Stimulated activated CD4-positive, alpha-beta T cell treated with anti-CD3 and anti-CD28 coated beads, Interleukin-1b, Interleukin-23, amount 100 ng/mL, for 48 hours (primary cell): ENCODE measurements around the gene FPGT.
A peak's percentile ranks its signal among the peaks of the same experiment; 100 is the strongest.
"Not testable (repeated sequence)": the region's sequence is repeated elsewhere in the genome, so short reads cannot be mapped to it uniquely, and the experiment has no call there.

ENCODE experiments used
- DNase-seq: peaks from one replicate; pipeline ENCODE4 v3.0.0-alpha.2; 2020

The FPGT gene

DNA sequence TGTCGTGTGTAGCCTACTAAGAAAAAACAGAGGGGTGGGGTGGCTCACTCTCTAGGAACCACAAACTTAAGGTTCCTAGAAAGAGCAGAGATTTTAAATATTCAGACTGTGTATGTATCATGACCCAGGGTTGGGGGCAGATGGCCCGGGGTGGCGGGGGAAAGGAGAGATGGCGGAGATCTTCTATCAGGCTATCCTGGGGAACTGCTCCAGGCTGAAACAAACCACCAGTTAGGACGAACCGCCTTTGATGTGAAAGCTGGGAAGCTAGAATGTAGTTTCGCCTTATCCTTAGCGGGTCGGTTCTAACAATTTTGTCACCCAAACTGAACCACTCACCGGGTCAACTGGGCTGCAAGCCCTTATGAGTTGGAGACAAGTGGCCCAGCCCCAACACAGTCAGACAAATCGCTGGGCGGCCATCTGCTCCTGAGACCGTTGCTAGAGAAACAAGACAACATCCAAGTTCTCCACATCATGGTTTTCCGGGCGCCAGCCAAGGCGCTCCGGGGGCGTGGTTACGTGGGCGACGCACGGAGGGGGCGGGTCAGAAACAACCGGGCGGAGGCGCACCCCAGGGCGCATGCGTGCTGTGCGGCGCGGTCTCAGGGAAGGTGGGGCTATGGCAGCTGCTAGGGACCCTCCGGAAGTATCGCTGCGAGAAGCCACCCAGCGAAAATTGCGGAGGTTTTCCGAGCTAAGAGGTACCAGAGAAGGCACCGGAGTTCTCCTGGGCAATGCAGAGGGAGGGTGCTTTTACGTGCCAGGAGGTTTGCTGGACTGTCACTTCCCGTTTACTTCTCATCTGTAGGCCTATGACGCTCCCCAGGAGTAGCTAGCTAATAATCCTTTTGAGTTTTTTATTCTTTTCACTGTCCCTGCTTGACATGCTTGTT lies at the start of gene FPGT, which contains the start of gene LRRIQ3:
Gene FPGT (plus strand): TSS at position 586 of the 896 bp plus-strand sequence. CDS start 37 bp downstream, at position 623.
Gene LRRIQ3 (minus strand): TSS at position 520 of the 896 bp plus-strand sequence. CDS start 14,492 bp downstream, outside the sequence.
- DNase-seq, result peak; percentile 93

DNA sequence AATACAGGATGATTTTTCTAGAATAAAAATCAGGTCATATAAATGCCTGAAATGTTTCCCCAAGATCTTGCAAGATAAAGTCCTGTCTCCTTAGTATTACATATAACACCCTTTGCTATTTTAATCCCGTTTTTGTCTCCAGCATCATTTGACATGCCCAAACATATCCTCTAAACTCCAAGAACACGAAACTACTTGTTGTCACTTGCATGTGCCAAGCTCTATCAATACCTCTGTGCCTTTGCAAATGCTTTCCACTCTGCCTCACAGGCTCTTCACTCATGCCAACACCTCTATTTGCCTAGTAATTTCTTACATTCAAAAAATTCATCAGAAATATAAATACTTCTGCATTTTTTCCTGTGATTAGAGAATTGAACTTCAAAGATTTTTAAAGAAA lies 38.0 kb upstream of the FPGT start:
- DNase-seq, result no peak

DNA sequence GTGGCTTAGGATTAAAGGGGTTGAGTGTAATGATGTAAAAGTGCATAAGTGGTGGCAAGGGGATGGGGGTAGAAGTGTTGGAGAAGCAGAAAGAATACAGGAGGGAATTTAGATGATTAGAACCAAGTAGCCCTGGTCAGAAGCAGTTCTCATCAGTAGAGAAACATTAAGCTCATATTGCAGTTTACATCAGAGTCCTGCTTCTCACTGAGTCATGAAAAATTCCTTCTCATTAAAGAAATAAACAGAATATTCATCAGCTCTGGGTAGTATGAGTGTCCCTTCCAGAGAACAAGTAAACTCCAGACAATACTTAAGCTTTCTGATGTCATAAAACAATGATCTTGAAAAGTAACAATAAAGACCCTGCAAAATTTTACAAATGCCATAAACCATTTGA lies 36.5 kb upstream of the FPGT start:
- no peak for DNase-seq

DNA sequence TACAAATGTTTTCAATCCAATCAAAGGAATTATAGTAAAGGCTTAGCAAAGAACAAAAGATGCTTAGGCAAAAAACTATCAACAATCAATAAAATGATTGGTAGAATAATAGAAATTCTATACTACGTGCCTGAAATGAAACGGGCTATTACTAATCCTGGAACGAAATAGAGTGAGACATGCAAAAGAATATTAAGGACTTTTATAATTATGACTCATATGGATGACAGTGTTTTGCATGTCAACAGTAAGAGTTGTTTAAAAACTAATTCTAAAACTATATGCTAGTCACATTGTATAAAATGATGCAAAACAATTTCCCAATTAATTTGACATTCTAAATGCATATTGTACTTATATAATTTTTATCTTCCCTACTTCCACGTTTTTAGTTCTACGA lies 35.7 kb upstream of the FPGT start:
- DNase-seq, result no peak

DNA sequence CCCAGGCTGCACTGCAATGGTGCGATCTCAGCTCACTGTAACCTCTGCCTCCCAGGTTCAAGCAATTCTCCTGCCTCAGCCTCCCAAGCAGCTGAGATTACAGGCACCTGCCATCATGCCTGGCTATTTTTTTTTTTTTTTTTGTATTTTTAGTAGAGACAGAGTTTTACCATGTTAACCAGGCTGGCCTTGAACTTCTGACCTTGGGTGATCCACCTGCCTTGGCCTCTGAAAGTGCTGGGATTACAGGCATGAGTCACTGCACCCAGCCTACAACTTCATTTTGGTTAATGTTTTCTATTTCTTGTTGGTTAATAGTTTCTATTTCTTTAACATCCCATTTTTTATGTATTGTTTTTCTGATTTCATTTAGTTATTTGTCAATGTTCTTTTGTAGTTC lies 23.6 kb upstream of the FPGT start:
- DNase-seq, result not testable (repeated sequence)

DNA sequence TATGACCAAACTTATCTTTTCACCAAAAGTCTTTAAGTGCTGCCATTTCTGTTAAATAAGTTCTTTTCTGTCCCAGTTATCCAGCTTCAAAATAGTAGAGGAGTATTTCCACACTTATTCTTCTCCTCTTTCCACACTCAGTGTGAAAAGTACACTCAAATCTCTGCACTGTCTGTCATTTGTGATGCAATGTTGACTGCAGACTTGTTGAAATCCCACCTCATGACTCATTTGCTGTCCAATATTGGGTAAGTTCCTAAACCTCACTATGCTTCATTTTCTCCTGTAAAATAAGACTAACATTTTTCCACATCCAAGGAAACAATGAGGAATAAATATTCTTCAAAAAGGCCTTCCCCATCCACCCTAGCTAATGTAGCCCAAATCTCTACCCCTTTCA lies 17.6 kb upstream of the FPGT start:
- DNase-seq, result no peak

DNA sequence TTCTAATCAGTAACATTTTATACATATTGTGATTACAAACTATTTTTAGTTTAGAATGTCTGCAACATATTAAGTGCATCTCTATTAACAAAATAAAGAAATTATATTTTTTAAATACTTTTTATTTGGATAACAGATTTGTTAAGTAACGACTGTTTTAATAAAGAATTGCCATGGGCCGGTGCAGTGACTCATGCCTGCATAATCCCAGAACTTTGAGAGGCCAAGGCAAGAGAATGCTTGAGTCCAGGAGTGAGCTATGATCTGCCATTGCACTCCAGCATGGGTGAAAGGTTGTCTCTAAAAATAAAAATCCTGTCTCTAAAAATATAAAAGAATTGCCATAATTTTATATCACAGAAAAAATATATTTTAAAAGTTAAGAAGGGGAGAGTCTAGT lies 4.1 kb upstream of the FPGT start:
- no peak for DNase-seq

DNA sequence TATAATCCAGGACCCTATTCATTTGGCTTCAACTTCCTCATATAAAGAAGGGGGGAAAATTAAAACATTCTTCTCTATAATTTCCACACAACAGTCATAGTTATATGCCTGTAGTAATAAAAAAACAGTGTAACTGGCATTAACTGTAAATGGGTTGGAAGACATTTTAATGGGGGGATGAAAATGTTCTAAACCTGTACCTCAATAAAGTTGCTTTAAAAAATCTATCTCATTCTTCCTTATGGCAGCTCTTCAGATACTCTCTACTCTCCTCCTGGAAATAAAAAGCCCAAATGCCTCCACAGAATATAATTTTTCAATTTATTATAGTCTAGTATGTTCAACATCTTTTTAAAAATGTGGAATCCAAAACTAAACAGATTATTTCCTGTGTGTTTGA lies 2.7 kb upstream of the FPGT start:
- DNase-seq, result no peak

DNA sequence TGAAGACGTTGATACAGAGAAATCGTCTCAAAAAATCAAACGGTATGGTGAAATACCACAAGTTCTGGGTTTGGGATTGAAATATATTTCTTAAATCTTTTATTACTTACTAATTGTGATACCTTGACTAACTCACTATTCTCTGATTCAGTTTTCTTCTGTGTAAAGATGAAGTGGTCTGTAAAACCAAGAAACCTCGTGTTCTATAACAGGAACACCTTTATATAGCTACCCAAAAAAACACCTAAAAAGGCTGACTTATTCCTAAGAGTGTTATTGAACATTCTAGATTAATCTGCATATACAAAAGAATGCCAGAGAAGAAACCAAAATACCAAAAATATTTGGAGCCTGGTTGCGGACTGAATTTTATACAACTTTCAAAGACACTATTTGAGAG lies 787 bp upstream of the FPGT start:
- DNase-seq, result no peak

DNA sequence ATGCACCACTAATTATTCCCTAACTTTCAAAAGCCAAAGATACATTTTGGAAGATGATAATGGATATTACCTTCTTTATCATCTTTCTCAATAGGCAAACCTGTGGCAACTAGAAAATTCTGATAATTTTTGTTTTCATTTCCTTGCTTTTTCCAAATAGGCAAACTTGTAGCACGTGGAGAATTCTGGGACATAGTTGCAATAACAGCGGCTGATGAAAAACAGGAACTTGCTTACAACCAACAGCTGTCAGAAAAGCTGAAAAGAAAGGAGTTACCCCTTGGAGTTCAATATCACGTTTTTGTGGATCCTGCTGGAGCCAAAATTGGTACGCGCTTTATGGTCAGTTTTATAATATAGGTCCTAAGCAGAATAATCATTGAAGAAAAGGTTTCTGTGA lies 1.5 kb downstream of the FPGT start:
- DNase-seq, result no peak

DNA sequence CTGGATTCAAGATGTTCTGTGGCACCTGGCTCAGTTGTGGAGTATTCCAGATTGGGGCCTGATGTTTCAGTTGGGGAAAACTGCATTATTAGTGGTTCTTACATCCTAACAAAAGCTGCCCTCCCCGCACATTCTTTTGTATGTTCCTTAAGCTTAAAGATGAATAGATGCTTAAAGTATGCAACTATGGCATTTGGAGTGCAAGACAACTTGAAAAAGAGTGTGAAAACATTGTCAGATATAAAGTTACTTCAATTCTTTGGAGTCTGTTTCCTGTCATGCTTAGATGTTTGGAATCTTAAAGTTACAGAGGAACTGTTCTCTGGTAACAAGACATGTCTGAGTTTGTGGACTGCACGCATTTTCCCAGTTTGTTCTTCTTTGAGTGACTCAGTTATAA lies 7.2 kb downstream of the FPGT start:
- no peak for DNase-seq

DNA sequence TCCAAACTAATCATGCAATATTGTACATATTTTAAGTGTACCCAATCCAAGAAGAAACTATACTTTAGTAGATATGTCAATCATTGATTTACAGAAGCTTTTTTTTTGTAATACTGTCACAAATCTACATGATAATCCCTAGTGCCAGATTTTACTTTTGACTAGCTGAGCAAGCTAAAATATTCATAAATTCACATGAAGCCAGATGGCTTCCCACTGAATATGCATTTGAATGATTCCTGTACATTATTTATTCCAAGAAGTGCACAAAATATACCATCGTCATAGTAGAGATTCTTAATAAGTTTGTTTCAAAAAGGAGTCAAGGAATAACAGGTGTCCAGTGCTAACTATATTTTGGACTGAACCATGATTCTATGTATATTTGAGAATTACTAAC lies 17.2 kb downstream of the FPGT start:
- DNase-seq, result no peak

DNA sequence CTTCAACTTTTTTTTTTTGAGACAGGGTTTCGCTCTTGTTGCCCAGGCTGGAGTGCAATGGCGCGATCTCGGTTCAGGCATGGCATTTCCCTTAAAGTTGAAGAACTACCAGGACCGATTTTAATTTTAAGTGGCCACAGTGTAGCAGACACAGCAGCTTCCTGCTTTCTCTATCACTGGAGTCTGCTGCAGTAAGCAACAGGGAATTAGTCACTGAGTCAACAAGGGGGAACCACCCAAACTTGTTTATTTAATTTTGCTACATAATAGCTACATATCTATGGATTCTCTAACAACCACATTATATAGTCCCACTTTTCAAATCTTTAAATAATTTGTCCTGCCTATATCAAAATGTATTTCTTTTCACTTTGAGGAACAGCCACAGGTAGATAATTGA lies 24.7 kb downstream of the FPGT start:
- no peak for DNase-seq

DNA sequence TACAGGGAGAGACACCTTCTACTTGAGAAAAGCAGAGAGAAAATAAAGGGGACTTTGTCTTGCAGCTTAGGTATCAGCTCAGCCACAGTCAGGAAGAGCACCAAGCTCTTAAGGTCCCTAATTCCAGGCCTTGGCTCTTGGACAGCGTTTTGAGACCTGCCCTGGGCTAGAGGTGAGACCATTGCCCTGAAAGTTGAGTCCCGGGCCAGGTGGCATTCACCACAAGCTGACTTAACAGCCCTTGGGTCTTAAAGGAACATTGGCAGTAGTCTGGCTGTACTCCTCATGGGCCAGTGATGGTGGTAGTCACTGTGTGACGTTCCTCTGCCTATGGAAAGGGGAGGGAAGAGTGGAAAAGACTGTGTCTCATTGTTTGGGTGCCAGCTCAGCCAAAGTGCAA lies 25.4 kb downstream of the FPGT start:
- no peak for DNase-seq

DNA sequence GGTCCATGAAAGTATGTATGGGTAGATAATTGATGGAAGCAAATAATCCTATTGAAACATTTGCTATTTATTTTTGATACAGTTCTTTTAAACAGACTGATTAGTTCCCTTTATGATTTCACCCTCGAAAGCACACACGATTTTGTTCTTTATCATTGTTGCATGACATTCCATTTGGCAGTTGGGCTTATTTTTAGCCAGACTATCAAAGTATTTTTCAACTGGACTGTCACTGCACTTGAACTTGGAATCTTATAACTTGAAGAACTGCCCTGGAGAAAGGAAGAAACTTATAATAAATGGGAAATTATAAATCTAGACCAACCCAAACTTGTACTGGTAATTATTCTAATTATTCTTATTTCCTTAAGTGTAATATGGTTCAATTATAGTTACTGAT lies 37.1 kb downstream of the FPGT start, which contains the start of gene TNNI3K:
Gene TNNI3K (plus strand): TSS at position 235 of the 400 bp plus-strand sequence. CDS start 65 bp downstream, at position 300.
- no peak for DNase-seq

DNA sequence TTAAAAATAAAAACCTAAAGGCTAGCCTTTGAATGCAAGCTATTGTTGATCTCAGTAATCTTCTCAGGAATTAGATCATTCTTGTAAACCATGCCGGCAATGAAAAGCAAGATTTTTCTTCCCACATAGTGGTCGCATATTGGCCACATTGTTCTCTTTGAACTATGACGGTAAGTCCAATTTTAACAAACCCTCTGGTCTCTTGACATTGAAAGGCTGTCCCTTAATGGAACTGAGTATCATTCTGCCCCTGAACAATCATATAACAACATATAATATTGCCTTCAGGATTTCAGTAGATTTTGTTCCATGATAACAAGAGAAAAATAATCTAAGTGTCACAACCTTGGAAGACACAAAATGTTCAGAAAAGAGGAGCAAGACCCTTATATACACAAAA lies 38.4 kb downstream of the FPGT start:
- no peak for DNase-seq

DNA sequence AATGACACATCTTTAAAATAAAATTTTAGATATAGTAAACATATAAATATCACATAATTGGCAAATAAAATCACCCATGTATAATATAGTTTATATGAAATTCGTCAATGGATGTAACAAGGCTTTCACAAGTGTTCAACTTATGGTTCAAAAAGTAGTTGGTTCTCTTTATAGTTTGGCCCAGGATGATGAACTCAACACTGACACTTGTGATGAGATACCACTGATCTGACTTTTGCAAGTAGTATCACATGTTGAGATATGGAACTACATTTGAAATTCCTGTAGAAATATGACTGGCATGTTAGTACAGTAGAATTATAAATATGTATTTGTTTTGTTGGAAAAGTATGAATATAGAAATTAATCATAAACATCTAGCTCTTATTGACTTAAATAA lies 39.0 kb downstream of the FPGT start:
- no peak for DNase-seq

DNA sequence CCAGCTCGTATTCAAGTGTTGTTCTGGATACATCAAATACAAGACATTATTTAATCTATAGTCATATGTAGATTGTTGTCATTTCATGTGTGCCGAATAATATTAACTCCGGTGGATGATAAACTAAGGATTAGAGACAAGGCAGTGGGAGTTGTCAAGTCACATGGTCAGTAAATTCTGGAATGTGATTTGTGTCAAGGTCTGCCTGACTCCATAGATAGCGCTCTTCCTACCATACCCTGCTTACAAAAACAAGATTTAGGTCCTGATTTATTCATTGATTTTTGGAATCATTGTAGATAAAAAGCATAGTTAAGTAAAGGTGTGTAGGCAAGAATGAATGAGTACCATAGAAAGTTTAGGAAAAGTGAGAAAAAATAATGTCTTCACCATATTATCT lies 39.7 kb downstream of the FPGT start:
- no peak for DNase-seq

DNA sequence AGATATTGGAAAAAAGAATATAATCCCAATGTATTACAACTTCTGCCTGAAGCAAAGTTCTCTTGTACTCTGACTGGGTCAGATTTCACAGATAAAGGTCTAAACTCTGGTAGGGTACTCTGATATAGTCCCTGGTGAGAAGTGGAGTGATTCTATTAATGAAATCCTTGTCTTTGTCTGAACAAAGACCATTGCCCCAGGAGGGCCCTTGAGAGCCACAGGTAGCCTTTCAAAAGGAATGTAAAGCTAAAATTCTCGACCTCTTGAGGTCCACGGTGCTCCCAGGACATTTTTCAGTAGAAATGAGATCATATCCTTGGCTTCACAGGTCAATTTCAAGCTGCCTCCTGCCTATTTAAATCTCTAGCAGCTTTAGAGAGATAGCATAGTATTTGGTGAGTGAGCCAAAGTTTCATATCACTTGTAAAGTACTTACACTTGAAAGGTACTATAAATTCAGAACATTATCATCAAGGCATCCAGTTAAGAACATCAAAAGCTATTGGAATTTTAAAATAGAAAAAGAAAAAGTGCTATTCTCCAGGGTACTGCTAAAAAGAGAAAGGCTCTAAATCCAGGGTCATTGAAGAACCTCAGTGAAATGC lies 47.2 kb downstream of the FPGT start:
- no peak for DNase-seq

DNA sequence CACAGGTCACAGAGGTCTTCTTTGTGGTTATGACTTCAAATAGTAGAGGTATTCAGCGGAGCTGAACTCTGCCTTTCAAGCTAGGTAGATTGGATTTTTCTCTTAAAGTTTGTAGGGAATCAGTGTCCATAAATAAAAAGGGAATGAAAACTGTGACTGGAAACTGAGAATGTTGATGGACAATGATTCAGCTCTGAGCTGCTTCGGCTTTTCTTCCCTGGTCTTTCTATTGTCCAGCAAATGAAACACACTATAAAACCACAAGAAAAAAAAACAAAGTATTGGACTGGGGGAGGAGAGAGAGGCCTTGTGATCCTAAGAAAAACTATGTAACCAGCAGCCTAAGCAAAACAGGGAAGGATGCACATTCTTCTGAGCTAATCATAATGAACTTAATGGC lies 48.3 kb downstream of the FPGT start:
- no peak for DNase-seq

DNA sequence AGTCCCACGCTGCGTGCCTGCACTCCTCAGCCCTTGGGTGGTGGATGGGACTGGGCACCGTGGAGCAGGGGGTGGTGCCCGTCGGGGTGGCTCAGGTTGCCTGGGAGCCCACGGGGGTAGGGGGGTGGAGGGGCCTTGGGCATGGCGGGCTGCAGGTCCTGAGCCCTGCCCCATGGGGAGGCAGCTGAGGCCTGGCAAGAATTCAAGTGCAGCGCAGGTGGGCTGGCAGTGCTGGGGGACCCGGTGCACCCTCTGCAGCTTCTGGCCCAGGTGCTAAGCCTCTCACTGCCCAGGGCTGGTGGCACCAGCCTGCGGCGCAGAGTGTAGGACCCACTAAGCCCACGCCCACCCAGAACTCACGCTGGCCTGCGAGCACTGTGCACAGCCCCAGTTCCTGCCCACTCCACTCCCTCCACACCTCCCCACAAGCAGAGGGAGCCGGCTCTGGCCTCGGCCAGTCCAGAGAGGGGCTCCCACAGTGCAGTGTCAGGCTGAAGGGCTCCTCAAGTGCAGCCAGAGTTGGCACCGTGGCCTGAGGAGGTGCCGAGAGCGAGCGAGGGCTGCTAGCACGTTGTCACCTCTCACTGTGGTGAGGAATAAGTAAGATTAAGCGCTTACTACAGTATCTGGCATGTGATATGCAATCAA lies 50.0 kb downstream of the FPGT start:
- no peak for DNase-seq

DNA sequence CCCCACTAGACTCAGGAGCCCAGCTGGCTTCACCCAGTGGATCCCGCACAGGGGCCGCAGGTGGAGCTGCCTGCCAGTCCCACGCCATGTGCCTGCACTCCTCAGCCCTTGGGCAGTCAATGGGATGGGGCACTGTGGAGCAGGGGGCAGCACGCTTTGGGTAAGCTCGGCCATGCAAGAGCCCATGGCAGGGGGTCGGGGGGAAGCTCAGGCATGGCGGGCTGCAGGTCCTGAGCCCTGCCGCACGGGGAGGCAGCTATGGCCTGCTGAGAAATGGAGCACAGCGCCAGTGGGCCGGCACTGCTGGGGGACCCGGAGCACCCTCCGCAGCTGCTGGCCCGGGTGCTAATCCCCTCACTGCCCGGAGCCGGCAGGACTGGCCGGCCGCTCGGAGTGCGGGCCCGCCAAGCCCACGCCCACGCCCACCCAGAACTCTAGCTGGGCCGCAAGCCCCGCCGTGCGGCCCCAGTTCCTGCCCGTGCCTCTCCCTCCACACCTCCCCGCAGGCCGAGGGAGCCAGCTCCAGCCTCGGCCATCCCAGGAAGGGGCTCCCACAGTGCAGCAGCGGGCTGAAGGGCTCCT lies 55.3 kb downstream of the FPGT start:
- DNase-seq, result not testable (repeated sequence)
